GM12878 (cell line): Measurements from ENCODE around the gene CCN2. TPM values are rescaled to one million over a fixed set of nuclear protein-coding genes. Genes with fewer than 3 reads are reported as not detected.

Source experiments
- ATAC-seq: fragments of 200-7000 bp; cut with Tn5 transposase; 3 replicates; pipeline ENCODE4 v1.9.1; 2020; ENCODE audit warnings: mild to moderate bottlenecking, moderate library complexity
- BruUV-seq: library from RNA; stranded (reverse); fragments of 400-500 nt; replicated peaks from 2 replicates; lab custom pipeline; 2021; lab: Mats Ljungman, UMichigan
- CTCF ChIA-PET: fragments of 300-600 bp; sonication (Branson Sonifier 250); formaldehyde crosslinking; extraction: SDS; loops from one replicate; lab custom pipeline; 2021; ENCODE audit warnings: inconsistent platforms; lab: Yijun Ruan, JAX
- POLR2A ChIA-PET: fragments of 350-600 bp; formaldehyde crosslinking; extraction: SDS; loops from one replicate; lab custom pipeline; 2021; ENCODE audit warnings: inconsistent platforms; lab: Charles Lee
- RAD21 ChIA-PET: fragments of 300-600 bp; sonication (Branson Sonifier 250); formaldehyde crosslinking; loops from one replicate; lab custom pipeline; 2023; ENCODE audit warnings: antibody characterized with exemption; ENCODE audit not compliant: unreplicated experiment; lab: Charles Lee
- SMC1A ChIA-PET: fragments of 300-600 bp; sonication (Branson Sonifier 250); formaldehyde crosslinking; loops from one replicate; lab custom pipeline; 2023; ENCODE audit not compliant: unreplicated experiment, uncharacterized antibody; lab: Charles Lee
- DNase-seq: peaks from one replicate; pipeline ENCODE4 v3.0.0-alpha.2; 2011; ENCODE audit warnings: low read depth, low spot score
- FAIRE-seq: peaks from 3 replicates; lab custom pipeline; 2011; peaks lifted over from hg19 to GRCh38; lab: Jason Lieb, UNC
- H2AFZ ChIP-seq: 2 replicates; pipeline ENCODE4 v1.6.0; 2011; ENCODE audit warnings: low read depth, low read length, control low read depth; ENCODE audit not compliant: control insufficient read depth
- H3K27ac ChIP-seq: 2 replicates; pipeline ENCODE4 v1.5.1; 2011; ENCODE audit warnings: control low read depth; ENCODE audit not compliant: control insufficient read depth, insufficient read depth
- H3K27me3 ChIP-seq, 2 experiments: replicated peaks in 1 of 2; 2 replicates each; pipeline versions ENCODE4 v1.6.0 to v1.6.1; 2011; ENCODE audit warnings: low read length in 1 of 2; ENCODE audit not compliant: control insufficient read depth in 2 of 2, insufficient read depth in 2 of 2
- H3K36me3 ChIP-seq, 2 experiments: 2 replicates each; pipeline ENCODE4 v1.5.1; 2011; ENCODE audit warnings: low read length in 1 of 2; ENCODE audit not compliant: control insufficient read depth in 2 of 2, insufficient read depth in 2 of 2
- H3K4me1 ChIP-seq: 2 replicates; pipeline ENCODE4 v1.6.1; 2011; ENCODE audit warnings: mild to moderate bottlenecking, low read length, moderate library complexity, mixed read lengths; ENCODE audit not compliant: control insufficient read depth, insufficient read depth
- H3K4me2 ChIP-seq: 2 replicates; pipeline ENCODE4 v1.6.0; 2011; ENCODE audit warnings: control low read depth; ENCODE audit not compliant: control insufficient read depth, insufficient read depth
- H3K4me3 ChIP-seq: fragments of 200-600 bp; sonication (generic); 2 replicates; pipeline ENCODE4 v1.5.1; 2016
- H3K79me2 ChIP-seq: 2 replicates; pipeline ENCODE4 v1.6.0; 2011; ENCODE audit warnings: low read length; ENCODE audit not compliant: control insufficient read depth, insufficient read depth
- H3K9ac ChIP-seq: 2 replicates; pipeline ENCODE4 v1.8.0; 2011; ENCODE audit warnings: low read length, control low read depth, mixed read lengths; ENCODE audit not compliant: control insufficient read depth, insufficient read depth
- H3K9me3 ChIP-seq: replicated peaks from 3 replicates; pipeline ENCODE4 v1.5.1; 2011; ENCODE audit warnings: mild to moderate bottlenecking, low read length; ENCODE audit not compliant: control insufficient read depth, insufficient read depth
- H4K20me1 ChIP-seq: 2 replicates; pipeline ENCODE4 v1.6.0; 2011; ENCODE audit not compliant: control insufficient read depth, insufficient read depth
- CBX3 ChIP-seq: fragments of 200-600 bp; sonication (generic); IDR thresholded peaks from 2 replicates; pipeline ENCODE4 v1.6.1; 2016; ENCODE audit warnings: low read depth, borderline replicate concordance
- CHD2 ChIP-seq: IDR thresholded peaks from 2 replicates; pipeline ENCODE4 v1.6.1; 2011; ENCODE audit warnings: low read depth, low read length, improper control_type of control experiment, borderline replicate concordance
- CUX1 ChIP-seq: IDR thresholded peaks from 2 replicates; pipeline ENCODE4 v1.6.1; 2012; ENCODE audit warnings: improper control_type of control experiment, low read depth, low read length; ENCODE audit not compliant: insufficient replicate concordance
- ESRRA ChIP-seq: IDR thresholded peaks from 2 replicates; pipeline ENCODE4 v1.6.1; 2012; ENCODE audit warnings: mild to moderate bottlenecking, low read length, improper control_type of control experiment
- ETV6 ChIP-seq, 2 experiments: fragments of 450-650 bp in 1 of 2; IDR thresholded peaks in 1 of 2; conservative IDR thresholded peaks in 1 of 2; 2 replicates each; pipeline ENCODE4 v1.6.1; 2014; ENCODE audit warnings: antibody characterized with exemption in 1 of 2, borderline replicate concordance in 1 of 2, low read depth in 1 of 2, mild to moderate bottlenecking in 1 of 2, moderate library complexity in 1 of 2
- JUND ChIP-seq: IDR thresholded peaks from 2 replicates; pipeline ENCODE4 v1.6.1; 2012; ENCODE audit warnings: low read depth, mild to moderate bottlenecking, low read length, improper control_type of control experiment, moderate library complexity
- MAX ChIP-seq: IDR thresholded peaks from 2 replicates; pipeline ENCODE4 v1.6.1; 2012; ENCODE audit warnings: low read depth, low read length, improper control_type of control experiment
- NFIC ChIP-seq: IDR thresholded peaks from 2 replicates; pipeline ENCODE4 v1.6.1; 2012; ENCODE audit warnings: low read depth, mild to moderate bottlenecking, inconsistent platforms, low read length, moderate library complexity
- NRF1 ChIP-seq: conservative IDR thresholded peaks from 2 replicates; pipeline ENCODE4 v1.6.1; 2011; ENCODE audit warnings: mild to moderate bottlenecking, low read depth, low read length, improper control_type of control experiment
- PKNOX1 ChIP-seq: fragments of 450-650 bp; IDR thresholded peaks from 2 replicates; pipeline ENCODE4 v1.6.1; 2016; ENCODE audit warnings: mild to moderate bottlenecking
- SIX5 ChIP-seq: IDR thresholded peaks from 2 replicates; pipeline ENCODE4 v1.6.1; 2011; ENCODE audit warnings: mild to moderate bottlenecking, low read depth, low read length, moderate library complexity; ENCODE audit not compliant: severe bottlenecking
- ZBTB11 ChIP-seq: fragments of 450-650 bp; formaldehyde crosslinking; IDR thresholded peaks from 2 replicates; pipeline ENCODE4 v1.5.0; 2022; ENCODE audit warnings: mild to moderate bottlenecking, missing genetic modification characterization
- WGBS: methylation state at CpG from one replicate; pipeline ENCODE4 v1.1.6; 2016; ENCODE audit warnings: low lambda C conversion rate; ENCODE audit not compliant: insufficient replicate concordance, insufficient coverage; ENCODE audit errors: missing lambda C conversion rate; 5-methylcytosine and 5-hydroxymethylcytosine counted together
- in situ Hi-C: fragments of 300-500 bp; cut with MboI; formaldehyde crosslinking; loops from 9 replicates; pipeline ENCODE4 v1.14.3; 2018; ENCODE audit warnings: mixed read lengths
- intact Hi-C: fragments of 100-400 bp; cut with micrococcal nuclease; formaldehyde crosslinking; loops from one replicate; pipeline ENCODE4 v1.14.2; 2022; ENCODE audit not compliant: unreplicated experiment
- polyA plus RNA-seq, 11 experiments: library from polyadenylated mRNA; depleted of rRNA in 4 of 11; unstranded in 6 of 11; stranded (reverse) in 5 of 11; fragments of >200 nt; fragmentation: Nextera tagmentation in 4 of 11; fragmentation: Illumina TruSeq in 1 of 11; extraction: Ambion mirVana in 4 of 11; extraction: Trizol in 1 of 11; gene quantifications; 1 replicate in 1 of 11; 2 replicates in 10 of 11; pipeline versions ENCODE4 v1.2.1 to v1.2.3, GENCODE V29; 2011 to 2016; ENCODE audit warnings: inconsistent platforms in 2 of 11, missing spikeins in 2 of 11, low read depth in 1 of 11
- total RNA-seq, 4 experiments: library from RNA; depleted of rRNA in 3 of 4; stranded (reverse); fragments of >200 nt in 3 of 4; fragmentation: Illumina TruSeq in 1 of 4; extraction: Trizol in 1 of 4; gene quantifications; 2 replicates each; pipeline versions ENCODE4 v1.2.1 to v1.2.3, GENCODE V29; 2013 to 2021

CCN2 gene
- total and polyA plus RNA-seq, 10 of the 15 experiments (the other 5 are each of a cell fraction or from before 2014, with no cell fraction given): 0.26 to 0.62 (median 0.44) TPM; not detected in 7

- Histone ChIP-seq H2AFZ (no peak overlapping the region), H3K4me2 (no peak overlapping the region), H3K79me2 (no peaks in the 10 kb centered on the region), H3K36me3 (no peaks in the 10 kb centered on the region), H3K4me3 (no peak overlapping the region), H4K20me1 (no peaks in the 10 kb centered on the region), H3K27me3 (no peaks in the 10 kb centered on the region), H3K4me1 (no peaks in the 10 kb centered on the region), H3K27ac (no peak overlapping the region), H3K9me3 (no peaks in the 10 kb centered on the region), H3K9ac (no peak overlapping the region)
- FAIRE-seq (no peak), ATAC-seq (no peak), DNase-seq (no peak)
- RAD21 ChIA-PET: no interaction called here
- in situ Hi-C loops (no loop called here), intact Hi-C loops (no loop called here)
- no TSS peak for BruUV-seq
- WGBS: 16% methylated on average over 8 of the region's 8 CpGs
- CTCF ChIA-PET: no interaction called here
- SMC1A ChIA-PET: interaction anchor here (1.3 kb wide), 1 partner anchor 9 kb away, joined by 3 read pairs; no protein-coding TSS in a partner anchor
- POLR2A ChIA-PET: no interaction called here
- TF ChIP-seq NFIC (no peak), NRF1 (no peak), PKNOX1 (no peak), CBX3 (no peak), ZBTB11 (CRISPR knock-in tag) (no peak), CUX1 (no peak), JUND (no peak), MAX (no peak), ETV6 (conservative IDR thresholded peaks at IDR 0.05 in 1 of 2, IDR thresholded peaks at IDR 0.05 in 1 of 2; ENCODE audit: borderline replicate concordance in 1 of 2, low read depth in 1 of 2) (no peak), CHD2 (no peak), SIX5 (no peak), ESRRA (no peak)
These were observed 29.8 kb upstream of the CCN2 start for GRCh38 chr6:131980791-131981623.
